ENCODE results near the gene GRID1. TPM values are rescaled to one million over a fixed set of nuclear protein-coding genes. Genes with fewer than 3 reads are reported as not detected.

Gene GRID1
- total and polyA plus RNA-seq, 10 of the 15 experiments (the other 5 are each of a cell fraction or from before 2014, with no cell fraction given) = 0.04 to 0.62 (median 0.08) TPM; not detected in 5

DNA sequence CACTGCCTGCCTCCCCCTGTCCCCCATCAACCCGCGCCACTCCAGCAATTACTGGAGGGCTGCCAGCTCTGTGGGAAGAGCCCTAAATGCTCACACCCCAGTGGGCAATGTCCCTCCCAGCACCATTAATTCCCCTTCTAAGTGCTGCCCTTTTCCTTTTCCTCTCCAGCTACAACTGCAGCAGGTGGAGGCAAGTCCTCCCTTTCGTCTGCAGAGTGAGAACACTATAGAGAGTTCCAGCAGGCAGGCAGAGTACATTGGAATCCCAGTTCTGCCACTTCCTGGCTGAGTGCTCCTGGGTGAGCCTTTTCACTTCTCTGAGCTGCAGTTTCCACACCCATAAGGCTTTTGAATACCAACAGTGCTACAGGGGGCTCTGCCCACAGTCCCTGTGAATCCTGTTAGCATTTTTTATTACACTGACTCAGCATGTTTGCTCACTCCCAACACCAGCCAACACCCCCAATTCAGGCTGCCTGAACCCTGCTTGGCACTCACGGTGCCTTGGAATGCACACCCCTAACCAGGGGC lies 447.0 kb downstream of the GRID1 start:
- Histone ChIP-seq H3K79me2 (ENCODE audit: control insufficient read depth, insufficient read depth, low read length) (no peaks in the 10 kb centered on the region), H3K27ac (ENCODE audit: control insufficient read depth, insufficient read depth) (no peak overlapping the region), H4K20me1 (ENCODE audit: control insufficient read depth, insufficient read depth) (no peaks in the 10 kb centered on the region), H3K4me1 (ENCODE audit: control insufficient read depth, insufficient read depth, low read length) (no peaks in the 10 kb centered on the region), H2AFZ (ENCODE audit: control insufficient read depth, low read depth, low read length) (no peak overlapping the region), H3K4me2 (ENCODE audit: control insufficient read depth, insufficient read depth) (no peak overlapping the region), H3K4me3 (no peak overlapping the region), H3K36me3 (ENCODE audit: control insufficient read depth in 2 of 2, insufficient read depth in 2 of 2, low read length in 1 of 2) (no peaks in the 10 kb centered on the region), H3K9me3 (replicated peaks; ENCODE audit: control insufficient read depth, insufficient read depth, low read length) (no peaks in the 10 kb centered on the region), H3K27me3 (replicated peaks in 1 of 2; ENCODE audit: control insufficient read depth in 2 of 2, insufficient read depth in 2 of 2, low read length in 1 of 2) (no peaks in the 10 kb centered on the region), H3K9ac (ENCODE audit: control insufficient read depth, insufficient read depth, low read length) (no peak overlapping the region)
- intact Hi-C loops (cut with micrococcal nuclease; ENCODE audit: unreplicated experiment) = no loop called here
- ChIA-PET POLR2A (no interaction called here), CTCF (no interaction called here), RAD21 (ENCODE audit: unreplicated experiment) (no interaction called here), SMC1A (ENCODE audit: uncharacterized antibody, unreplicated experiment) (no interaction called here)
- in situ Hi-C loops (cut with MboI) = no loop called here
- no peak for TF ChIP-seq IKZF2 (IDR thresholded peaks at IDR 0.05)
- no peak for TF ChIP-seq JUND (IDR thresholded peaks at IDR 0.05; ENCODE audit: low read depth, low read length)
- TF ChIP-seq ZNF622 (IDR thresholded peaks at IDR 0.05) = no peak
- TF ChIP-seq MEF2B (IDR thresholded peaks at IDR 0.05; ENCODE audit: partially characterized antibody, poor library complexity, severe bottlenecking) = no peak
- TF ChIP-seq ZNF384 (IDR thresholded peaks at IDR 0.05; ENCODE audit: borderline replicate concordance, low read depth, low read length) = no peak
- TF ChIP-seq E4F1 (IDR thresholded peaks at IDR 0.05; ENCODE audit: borderline replicate concordance, partially characterized antibody) = no peak
- TF ChIP-seq ZNF217 (IDR thresholded peaks at IDR 0.05) = no peak
- TF ChIP-seq IKZF1 (conservative IDR thresholded peaks at IDR 0.05) = no peak
- TF ChIP-seq STAT1 (conservative IDR thresholded peaks at IDR 0.05) = no peak
- no peak for TF ChIP-seq RUNX3 (IDR thresholded peaks at IDR 0.05; ENCODE audit: low read length)
- no peak for TF ChIP-seq KAT2A (conservative IDR thresholded peaks at IDR 0.05; ENCODE audit: control insufficient read depth, low read depth, low read length)
- TF ChIP-seq KLF5 (IDR thresholded peaks at IDR 0.05; ENCODE audit: partially characterized antibody) = no peak
- TF ChIP-seq CHD4 (IDR thresholded peaks at IDR 0.05) = no peak
- TF ChIP-seq ELK1 (IDR thresholded peaks at IDR 0.05; ENCODE audit: low read depth, low read length) = no peak
- TF ChIP-seq, protein P1, sequence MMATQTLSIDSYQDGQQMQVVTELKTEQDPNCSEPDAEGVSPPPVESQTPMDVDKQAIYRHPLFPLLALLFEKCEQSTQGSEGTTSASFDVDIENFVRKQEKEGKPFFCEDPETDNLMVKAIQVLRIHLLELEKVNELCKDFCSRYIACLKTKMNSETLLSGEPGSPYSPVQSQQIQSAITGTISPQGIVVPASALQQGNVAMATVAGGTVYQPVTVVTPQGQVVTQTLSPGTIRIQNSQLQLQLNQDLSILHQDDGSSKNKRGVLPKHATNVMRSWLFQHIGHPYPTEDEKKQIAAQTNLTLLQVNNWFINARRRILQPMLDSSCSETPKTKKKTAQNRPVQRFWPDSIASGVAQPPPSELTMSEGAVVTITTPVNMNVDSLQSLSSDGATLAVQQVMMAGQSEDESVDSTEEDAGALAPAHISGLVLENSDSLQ (IDR thresholded peaks at IDR 0.05) = no peak
- TF ChIP-seq GABPA (IDR thresholded peaks at IDR 0.05; ENCODE audit: low read depth) = no peak
- no peak for TF ChIP-seq PAX5 (IDR thresholded peaks at IDR 0.05; ENCODE audit: borderline replicate concordance, low read depth, low read length)
- no peak for TF ChIP-seq NR2F1 (conservative IDR thresholded peaks at IDR 0.05)
- TF ChIP-seq BCL3 (IDR thresholded peaks at IDR 0.05; ENCODE audit: borderline replicate concordance, insufficient read depth, low read depth, low read length, poor library complexity, severe bottlenecking) = no peak
- TF ChIP-seq RBBP5 (conservative IDR thresholded peaks at IDR 0.05) = no peak
- no TSS peak for BruUV-seq (replicated peaks)
- FAIRE-seq (no peak), DNase-seq (ENCODE audit: low read depth, low spot score) (no peak), ATAC-seq (no peak)
- WGBS (ENCODE audit: insufficient coverage, insufficient replicate concordance, low lambda C conversion rate, missing lambda C conversion rate) = 0% methylated on average over 4 of the region's 4 CpGs
